NCI-H526 treated with DMSO at 0.1 percent for 48 hours (cell line): ENCODE results near the gene RAB2B.

Experiments used
- DNase-seq: peaks from one replicate; lab custom pipeline; 2025; lab: John Stamatoyannopoulos, UW

The RAB2B gene

DNA sequence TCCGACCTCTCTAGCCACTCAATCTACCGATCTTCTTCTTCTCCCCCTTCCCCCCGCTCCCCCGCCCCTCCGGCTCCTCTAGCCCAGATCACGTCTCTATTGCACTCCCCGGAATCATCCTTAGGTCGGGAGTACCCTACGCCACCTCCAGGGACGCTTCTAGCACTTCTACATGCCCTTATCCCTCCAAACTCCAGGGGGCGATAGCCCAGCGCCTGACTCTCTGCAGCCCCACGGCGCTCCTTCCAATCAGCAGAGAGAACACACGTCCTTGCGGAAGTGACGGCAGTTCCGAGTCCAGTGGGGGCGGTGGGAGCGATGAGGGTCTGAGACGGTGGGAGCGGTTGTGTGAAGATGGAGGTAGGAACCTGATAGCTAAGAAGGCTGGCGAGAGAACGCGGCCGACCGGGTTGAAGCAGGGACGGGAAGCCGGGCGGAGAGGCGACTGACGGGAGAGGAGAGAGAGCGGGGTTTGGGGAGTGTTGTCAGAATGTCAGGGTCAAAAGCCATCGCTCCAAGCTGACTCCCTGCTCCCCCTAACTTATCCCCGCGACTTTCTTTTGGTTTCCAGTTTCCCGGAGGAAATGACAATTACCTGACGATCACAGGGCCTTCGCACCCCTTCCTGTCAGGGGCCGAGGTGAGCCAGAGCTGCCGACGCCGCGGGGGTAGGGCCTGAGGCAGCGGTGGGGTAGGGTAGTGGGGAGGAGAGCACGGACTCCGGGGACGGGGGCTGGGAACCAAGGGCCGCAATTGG is at the start of gene RAB2B, which contains the start of gene TOX4:
Gene RAB2B (minus strand): TSS at position 35 of the 757 bp plus-strand sequence. CDS start 87 bp downstream, outside the sequence.
Gene TOX4 (plus strand): TSS at position 271 of the 757 bp plus-strand sequence. CDS start 84 bp downstream, at position 355.
- peak; percentile 98 for DNase-seq

DNA sequence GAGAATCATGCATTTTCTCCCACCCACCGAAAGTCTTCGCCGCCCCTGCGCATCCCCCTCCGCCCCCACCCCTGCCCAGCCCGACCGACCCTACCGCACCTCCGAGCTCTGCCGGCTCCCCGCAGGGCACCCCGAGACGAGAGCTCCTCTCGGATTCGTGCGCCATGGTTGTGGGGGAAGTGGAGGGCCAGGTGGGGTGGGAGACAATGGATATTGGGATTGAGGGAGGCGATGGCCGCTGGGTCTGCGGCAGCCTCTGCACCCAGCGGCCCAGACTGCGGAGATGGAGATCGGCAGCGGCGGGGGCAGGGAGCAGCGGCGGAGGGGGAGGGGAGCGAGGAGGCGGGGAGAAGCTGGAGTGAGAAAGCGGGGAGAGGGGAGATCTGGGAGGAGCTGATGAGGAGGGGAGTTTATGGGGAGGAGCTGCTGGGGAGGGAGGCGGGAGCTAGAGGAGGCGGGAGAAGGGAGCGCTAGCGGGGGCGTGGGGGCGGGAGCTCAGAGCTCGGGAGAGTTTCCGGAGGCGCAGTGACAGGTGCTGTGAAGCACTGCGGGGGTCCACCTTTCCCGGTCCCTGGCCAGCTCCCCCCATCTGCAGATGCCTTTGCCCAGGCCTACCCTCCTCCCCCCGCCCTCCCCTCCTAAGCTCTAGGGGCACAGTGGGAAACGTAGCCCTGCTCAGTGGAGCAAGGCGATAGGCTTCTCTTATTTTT is 49.4 kb upstream of the RAB2B start, which contains the start of gene SALL2:
Gene SALL2 (minus strand): TSS at position 385 of the 710 bp plus-strand sequence. CDS start 219 bp downstream, at position 166.
- peak; percentile 82 for DNase-seq

DNA sequence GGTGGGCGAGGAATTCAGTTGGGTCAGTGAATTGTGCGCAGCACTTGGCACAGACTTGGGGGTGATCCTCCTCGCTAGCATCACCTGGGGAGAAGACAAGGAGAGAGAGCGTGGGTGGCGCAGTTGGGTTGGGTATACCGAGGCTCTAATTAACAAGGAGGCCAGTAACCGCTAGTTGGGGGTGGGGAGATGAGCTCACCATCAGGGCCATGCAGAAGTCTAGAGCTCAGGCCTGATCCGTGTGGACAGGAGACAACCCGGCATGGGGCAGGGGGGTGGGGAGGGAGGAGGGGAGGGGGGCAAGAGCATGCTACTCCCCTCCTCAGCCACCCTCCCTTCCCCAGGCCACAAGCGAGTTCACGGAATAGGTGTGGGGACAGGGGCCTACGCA is 48.8 kb upstream of the RAB2B start:
- DNase-seq: no peak

- DNase-seq: no peak
Measured at GRCh38 chr14:21524575-21525490, 48.1 kb upstream of the RAB2B start.

DNA sequence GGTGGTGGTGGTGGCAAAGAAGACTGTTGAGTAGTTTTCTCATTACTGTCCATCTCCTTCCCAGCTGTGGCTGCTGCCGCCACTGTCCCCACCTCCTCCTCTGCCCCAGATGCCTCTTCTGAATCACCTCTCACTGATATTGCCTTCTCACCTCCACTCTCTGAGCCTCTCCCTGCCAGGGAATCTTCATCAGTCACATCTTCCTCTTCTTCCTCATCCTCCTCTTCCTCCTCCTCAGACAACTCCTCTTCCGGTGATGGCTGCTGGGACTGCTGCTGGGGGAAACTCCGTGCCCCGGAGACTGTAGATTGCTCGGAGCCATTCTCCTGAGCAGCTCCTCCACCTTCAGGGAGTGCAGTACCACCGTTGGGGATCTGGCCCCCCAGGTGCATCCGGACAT is 46.4 kb upstream of the RAB2B start:
- no peak for DNase-seq

GRCh38 chr14:21521501-21521900 is 44.7 kb upstream of the RAB2B start:
- DNase-seq: no peak

- DNase-seq: no peak
Measured at GRCh38 chr14:21520767-21521166, 44.0 kb upstream of the RAB2B start.

DNA sequence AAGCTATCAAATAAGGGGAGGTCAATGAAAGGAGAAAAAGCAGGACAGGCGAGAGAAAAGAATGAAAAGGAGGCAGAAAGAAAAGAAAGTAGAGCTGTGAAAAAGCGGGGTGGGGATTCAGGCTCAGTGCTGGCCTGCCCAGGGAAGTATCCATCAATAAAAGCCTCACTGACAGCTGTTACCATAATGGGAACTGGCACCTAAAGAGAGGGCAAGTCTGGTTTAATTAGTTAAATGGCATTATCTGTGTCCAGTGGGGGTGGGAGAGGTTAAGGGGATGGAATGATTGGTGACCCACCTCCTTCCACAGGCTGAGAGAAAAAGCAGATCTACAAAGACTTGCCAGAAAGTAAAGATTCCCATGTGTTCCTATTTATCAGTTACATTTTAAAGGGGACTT is 42.0 kb upstream of the RAB2B start:
- DNase-seq: no peak

DNA sequence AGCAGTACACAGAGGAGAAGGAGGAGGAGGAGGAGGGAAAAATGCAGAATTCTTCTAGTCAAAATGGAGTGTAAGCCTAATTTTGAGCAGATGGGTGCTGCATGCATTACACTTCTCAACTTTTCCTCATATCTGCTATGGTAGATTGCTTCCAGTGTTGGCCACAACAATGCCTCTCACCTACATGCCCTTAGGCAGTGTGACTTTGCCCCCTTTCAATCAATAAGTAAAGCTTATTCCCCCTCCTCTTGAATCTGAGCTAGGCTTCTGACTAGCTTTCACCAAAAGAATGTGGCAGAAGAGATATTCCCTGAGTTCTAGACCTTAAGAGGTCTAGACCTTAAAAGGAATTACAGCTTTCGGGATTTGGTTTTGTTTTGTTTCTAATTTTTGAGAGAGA is 37.6 kb upstream of the RAB2B start:
- no peak for DNase-seq

- peak; percentile 97 for DNase-seq
Measured at GRCh38 chr14:21510735-21511657, 34.2 kb upstream of the RAB2B start, which contains the start of gene METTL3. Gene METTL3 (minus strand): TSS chr14:21511340. CDS start chr14:21511223, 117 bp downstream.

GRCh38 chr14:21509432-21510143 is 32.8 kb upstream of the RAB2B start:
- DNase-seq: no peak

GRCh38 chr14:21506557-21506956 is 29.8 kb upstream of the RAB2B start:
- no peak for DNase-seq

DNA sequence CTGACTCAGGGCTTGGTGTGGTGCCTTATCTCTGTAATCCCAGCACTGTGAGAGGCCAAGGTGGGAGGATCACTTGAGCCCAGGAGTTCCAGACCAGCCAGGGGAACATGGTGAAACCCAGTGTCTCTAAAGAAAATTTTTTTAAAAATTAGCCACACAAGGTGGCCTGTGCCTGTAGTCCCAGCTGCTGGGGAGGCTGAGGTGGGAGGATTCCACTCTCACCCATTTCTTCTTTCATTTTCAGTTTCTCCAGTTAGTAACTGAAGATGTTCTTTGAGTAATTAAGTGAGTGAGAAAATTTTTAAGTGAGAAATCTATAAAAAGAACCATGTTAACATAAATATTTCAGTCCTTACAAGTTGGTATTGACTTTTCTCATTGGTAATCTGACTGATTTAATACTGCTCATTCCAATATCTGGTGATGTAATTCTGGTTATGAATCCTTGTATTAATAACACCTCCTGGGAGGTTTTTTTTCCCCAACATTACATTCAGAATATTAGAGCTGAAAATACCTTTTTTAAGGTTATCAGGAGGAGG is 28.3 kb upstream of the RAB2B start:
- DNase-seq: no peak

GRCh38 chr14:21503376-21503775 is 26.6 kb upstream of the RAB2B start:
- DNase-seq: no peak

GRCh38 chr14:21501568-21501967 is 24.8 kb upstream of the RAB2B start:
- DNase-seq: no peak

- peak; percentile 15 for DNase-seq
Measured at GRCh38 chr14:21498540-21499526, 22.1 kb upstream of the RAB2B start.

DNA sequence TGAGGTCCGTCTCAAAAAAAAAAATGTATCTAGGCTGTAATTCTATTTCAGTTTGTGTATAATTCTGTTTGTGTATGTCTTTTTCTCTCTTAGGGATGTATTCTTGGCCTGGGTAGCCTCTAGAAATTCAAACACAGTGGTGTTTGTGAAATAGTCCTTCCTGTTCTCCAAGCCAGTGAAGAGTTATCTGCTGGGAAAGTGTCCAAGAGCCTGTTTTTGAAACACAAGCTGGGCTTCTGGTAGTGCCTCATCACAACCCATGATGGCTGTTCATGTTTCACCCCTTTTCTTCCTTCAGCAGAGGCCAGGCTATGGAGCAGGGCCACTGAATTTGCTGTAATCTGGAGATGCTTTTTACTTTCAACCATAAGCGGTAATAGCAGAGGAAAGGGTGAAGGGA is 19.7 kb upstream of the RAB2B start:
- no peak for DNase-seq

- DNase-seq: no peak
Measured at GRCh38 chr14:21494902-21495762, 18.4 kb upstream of the RAB2B start.
